CD4-positive, alpha-beta T cell treated with Interleukin-21 for 1 hour (primary cell): ENCODE measurements around the gene KAT7.

Source experiments
- DNase-seq: peaks from one replicate; pipeline ENCODE4 v3.0.0-alpha.2; 2020

The KAT7 gene

GRCh38 chr17:49845321-49845720 lies 56.8 kb downstream of the KAT7 start:
- DNase-seq = no peak

DNA sequence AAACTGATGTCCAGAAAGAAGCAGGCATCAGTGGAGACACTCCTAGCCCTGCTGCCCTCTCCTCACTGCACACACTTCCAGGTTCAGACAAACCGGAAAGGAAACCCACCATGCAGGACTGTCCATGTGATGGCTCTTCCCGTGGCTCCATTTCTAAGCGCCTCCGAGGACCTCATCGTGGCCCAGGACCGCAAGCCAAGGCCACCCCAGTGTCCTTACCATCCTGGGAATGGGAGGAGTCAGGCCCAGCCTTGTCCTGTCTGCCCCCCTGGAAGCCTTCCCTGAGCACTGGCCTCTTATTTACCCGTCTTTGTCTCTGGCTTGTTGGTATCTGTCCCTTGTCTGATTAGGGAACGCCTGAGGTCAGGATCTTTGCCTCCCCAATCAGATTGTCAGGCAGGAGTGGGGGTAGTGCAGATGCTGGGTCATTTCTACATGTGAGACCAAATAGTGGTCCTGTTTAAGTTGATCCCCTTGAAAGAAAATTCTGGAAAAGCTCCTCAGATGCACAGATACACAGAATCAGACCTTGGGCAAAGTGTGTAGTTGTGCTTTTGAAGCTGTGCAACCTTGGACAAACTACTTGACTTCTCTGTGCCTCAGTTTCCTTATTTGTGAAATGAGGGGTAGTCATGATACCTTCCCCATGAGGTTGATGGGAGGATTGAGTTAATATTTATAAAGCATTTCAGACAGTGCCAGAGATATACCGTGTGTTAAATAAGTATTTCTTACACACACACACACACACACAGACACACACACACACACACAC lies 58.6 kb downstream of the KAT7 start:
- no peak for DNase-seq

GRCh38 chr17:49848019-49848473 lies 59.6 kb downstream of the KAT7 start, which contains the start of gene TAC4:
Gene TAC4, minus strand, starts transcription at chr17:49848069. Its CDS starts 52 bp downstream, at chr17:49848017.
- no peak for DNase-seq

- DNase-seq = no peak
These were observed 60.3 kb downstream of the KAT7 start for GRCh38 chr17:49848739-49849138.

DNA sequence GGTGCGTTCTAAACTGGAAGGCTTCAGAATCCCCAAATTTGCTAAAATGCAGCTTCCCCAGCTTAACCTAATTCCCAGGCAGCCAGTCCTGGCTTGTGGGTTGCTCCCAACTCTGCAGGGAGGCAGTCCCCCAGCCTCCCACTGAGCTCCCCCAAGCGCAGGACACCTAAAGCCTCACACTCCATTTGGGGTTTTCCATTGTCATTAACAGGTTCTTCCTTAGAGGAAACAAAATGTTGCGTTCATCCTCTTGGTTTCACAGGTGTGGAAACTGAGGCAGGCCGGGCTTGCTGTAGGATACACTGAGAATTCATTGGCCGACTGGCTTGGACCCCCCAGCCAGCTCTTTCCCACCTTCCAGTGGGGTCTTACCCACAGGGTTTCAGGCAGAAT lies 61.7 kb downstream of the KAT7 start:
- DNase-seq = no peak

DNA sequence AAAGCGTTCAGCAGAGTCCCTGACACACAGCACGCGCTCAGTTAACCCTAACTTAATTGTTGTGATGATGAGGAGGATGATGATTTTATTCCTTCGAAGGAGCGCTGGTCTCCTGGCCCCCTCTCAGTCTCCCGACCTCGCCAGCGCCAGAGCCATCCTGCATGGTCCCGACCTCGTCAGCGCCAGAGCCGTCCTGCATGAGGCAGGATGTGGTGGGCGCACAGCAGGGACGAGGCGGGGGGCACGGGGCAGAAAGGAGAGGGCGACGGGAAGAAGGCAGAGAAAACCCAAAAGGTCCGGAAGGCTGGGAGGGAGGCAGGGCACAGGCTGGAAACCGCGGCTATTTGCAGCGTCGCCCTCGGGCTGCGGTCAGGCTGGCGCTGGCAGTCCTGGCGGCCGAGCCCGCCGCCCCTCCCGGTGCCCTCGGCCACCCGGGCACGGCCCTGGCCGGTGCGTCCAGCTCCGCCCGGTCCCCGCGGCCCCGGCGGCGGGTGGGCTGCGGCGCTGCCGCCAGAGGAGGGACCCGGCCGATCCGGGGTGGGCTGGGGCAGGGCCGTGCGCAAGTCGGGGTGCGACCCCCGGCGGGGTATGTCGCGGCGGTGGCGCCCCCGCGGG lies 62.4 kb downstream of the KAT7 start:
- DNase-seq = peak; percentile 14

DNA sequence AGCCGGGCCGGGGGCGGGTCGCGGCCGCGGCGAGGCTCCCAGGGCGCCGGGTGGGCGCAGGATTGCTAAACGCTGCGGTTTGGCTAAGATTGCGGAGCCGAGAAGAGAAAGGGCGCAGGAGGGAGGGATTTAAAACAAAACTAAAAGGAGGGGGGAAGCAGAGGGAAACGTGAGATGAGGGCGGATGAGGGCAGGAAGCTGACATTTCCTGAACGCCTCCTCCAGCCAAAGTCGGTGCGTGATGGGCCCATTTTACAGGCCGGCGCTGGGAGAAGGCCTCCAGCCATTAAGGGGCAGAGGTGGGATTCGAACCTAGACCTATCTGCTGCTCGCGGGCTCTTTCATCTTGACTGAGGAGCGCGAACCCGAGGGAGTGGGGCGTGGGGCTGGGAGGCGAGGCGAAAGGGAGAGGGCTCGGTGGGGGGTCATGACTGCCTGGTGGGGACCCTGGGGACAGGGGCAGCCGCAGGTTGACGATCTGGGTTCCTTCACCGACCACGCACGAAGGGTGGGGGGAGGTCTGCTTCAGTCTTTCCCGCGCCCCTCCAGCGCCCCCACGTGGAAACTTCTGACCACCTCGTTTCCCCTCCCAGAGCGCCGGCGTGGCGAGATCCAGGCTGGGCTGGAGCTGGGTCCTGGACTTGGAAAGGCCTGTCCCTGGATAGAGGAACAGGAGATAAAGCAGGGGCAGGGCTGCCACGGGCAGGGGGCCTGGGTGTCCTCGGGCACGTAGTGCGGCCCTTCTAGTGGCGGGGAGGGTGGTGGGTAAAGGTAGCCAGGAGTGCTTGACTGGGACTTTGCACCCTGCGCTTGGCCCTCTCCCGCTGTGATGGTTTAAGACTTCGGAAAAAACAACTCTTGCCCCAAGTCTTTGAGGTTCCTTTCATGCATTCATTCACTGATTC lies 63.2 kb downstream of the KAT7 start:
- peak; percentile 70 for DNase-seq

- DNase-seq = no peak
These were observed 65.1 kb downstream of the KAT7 start for GRCh38 chr17:49853470-49854015.

DNA sequence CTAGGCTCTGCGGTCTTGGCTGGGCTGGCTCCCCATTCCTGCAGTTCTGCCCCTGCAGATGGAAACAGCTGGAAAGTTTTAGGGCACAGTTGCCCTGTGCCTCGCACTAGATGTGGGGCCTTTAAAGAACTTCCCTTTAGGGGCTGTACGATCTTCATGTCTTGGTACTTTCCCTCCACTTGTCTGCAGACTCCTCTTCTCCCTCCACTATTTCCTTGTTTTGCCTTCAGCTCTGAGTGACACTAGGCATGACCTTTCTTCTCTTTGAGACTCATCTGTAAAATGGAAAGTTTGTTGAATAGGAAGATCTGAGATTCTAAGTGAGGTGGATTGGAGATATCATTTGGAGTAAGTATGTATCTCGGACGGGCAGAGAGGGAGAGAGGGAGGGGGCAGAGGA lies 65.6 kb downstream of the KAT7 start:
- no peak for DNase-seq

DNA sequence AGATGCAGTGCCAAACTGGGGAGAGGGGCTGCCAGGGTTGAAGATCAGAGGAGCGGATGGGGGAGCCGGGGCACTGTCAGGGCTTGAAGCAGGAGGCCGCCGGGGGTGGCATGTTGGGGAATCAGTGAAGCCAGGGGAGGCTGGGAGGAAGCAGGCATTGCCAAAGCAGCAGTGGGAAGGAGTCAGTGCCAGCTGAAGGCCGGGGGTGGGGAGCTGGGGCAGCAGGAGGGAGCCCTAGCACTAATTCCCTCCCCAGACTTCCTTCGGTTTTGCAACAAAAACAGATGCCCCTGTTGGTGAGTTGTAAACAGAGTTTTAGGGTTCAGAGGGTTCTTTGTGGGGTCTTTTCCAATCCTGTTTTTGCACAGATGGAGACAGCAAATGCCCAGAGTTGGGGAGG lies 70.3 kb downstream of the KAT7 start:
- DNase-seq = no peak

- DNase-seq = no peak
These were observed 71.8 kb downstream of the KAT7 start for GRCh38 chr17:49859991-49860953.

DNA sequence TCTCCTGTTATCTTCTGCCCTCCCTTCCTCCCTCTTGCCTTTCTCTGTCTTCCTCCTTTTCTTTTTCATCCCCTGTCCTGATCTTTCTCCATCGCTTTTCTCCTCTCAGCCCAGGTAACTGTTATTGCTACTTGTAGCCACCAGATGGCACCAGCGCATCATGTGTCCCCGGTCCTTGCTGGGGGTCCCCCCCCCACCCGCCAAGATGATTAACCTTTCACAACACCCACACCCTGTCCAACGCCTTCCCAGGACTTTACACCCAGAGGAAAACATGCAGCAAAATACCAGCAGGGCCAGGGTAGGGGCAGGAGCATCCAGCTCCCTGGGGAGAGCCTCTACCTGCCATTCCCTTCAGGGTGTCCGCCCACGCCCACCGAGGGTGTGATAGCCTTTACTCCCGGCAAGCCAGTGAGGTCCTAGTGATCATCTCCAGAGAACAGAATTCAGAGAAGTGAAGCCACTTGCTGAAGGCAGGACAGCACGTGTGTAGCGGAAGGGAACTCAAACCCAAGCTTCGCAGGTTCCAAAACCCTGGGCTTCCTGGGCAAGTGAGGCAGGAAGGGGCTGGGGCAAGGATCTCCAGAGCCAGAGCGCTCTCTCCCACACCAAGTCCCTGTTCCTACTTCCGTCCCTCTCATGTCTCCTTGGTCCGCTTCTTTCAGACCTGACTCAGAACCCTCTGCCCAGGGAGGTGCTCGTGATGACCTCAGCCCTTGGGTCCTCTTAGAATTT lies 72.8 kb downstream of the KAT7 start:
- DNase-seq = peak; percentile 61

GRCh38 chr17:49862781-49863331 lies 74.4 kb downstream of the KAT7 start:
- DNase-seq = no peak

- DNase-seq = no peak
These were observed 77.5 kb downstream of the KAT7 start for GRCh38 chr17:49866019-49866380.

GRCh38 chr17:49866882-49867413 lies 78.5 kb downstream of the KAT7 start:
- DNase-seq = no peak

GRCh38 chr17:49869038-49869374 lies 80.5 kb downstream of the KAT7 start:
- DNase-seq = no peak

- no peak for DNase-seq
These were observed 81.8 kb downstream of the KAT7 start for GRCh38 chr17:49870298-49870697.

GRCh38 chr17:49871211-49871610 lies 82.7 kb downstream of the KAT7 start:
- DNase-seq = no peak

- no peak for DNase-seq
These were observed 84.4 kb downstream of the KAT7 start for GRCh38 chr17:49872754-49873377.

DNA sequence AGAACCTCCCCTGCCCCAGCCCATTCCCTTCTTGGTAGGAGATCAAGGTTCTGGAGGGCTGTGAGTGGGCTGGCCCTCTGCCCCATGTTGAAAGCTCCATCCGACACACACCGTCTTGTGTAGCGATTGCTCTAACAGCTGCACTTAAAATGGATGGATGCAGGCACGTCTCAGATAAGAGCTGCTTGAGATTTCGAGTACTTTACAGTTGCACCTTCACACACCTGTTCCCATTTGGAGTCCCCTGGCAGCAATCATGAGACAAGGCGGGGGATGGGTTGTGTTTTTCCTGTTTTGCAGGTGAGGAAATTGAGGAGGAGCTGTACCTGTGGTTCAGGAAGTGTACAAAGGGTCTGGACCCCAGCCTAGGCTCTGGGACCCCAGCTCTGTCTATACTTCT lies 85.0 kb downstream of the KAT7 start:
- no peak for DNase-seq
